ENCODE data around the gene CHI3L1.

CHI3L1 gene

DNA sequence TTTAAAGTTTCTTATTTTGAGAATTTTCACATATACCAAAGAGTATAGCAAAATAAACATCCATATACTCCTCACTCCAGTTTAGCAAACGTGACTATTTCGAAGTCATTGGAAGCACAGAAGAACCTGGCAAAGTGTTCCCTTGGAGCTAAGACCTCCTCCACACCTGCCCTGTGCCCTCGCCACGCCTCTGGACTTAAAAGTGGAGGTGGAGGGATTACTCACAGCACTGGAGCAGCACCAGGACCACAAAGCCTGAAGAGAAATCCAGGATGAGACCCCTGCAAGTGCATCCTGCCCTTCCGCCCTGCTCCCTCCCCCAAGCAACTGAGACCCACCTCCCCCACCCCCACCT is 436 bp downstream of the CHI3L1 start:
- peak in 1 of 2 donors; percentile 13 for DNase-seq
- Histone ChIP-seq H3K27me3 (no peaks in the 10 kb centered on the region), H3K9me3 (no peaks in the 10 kb centered on the region), H3K36me3 (no peaks in the 10 kb centered on the region), H3K27ac (no peak overlapping the region), H3K4me3 (no peak overlapping the region), H3K4me1 (peaks cover 0 to 9% (median 0%) of the 10 kb centered on the region in 4 donors)
- TF ChIP-seq, protein P1, sequence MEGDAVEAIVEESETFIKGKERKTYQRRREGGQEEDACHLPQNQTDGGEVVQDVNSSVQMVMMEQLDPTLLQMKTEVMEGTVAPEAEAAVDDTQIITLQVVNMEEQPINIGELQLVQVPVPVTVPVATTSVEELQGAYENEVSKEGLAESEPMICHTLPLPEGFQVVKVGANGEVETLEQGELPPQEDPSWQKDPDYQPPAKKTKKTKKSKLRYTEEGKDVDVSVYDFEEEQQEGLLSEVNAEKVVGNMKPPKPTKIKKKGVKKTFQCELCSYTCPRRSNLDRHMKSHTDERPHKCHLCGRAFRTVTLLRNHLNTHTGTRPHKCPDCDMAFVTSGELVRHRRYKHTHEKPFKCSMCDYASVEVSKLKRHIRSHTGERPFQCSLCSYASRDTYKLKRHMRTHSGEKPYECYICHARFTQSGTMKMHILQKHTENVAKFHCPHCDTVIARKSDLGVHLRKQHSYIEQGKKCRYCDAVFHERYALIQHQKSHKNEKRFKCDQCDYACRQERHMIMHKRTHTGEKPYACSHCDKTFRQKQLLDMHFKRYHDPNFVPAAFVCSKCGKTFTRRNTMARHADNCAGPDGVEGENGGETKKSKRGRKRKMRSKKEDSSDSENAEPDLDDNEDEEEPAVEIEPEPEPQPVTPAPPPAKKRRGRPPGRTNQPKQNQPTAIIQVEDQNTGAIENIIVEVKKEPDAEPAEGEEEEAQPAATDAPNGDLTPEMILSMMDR (IDR thresholded peaks at IDR 0.05): no peak
- intact Hi-C loops (cut with DNase I; ENCODE audit: low total_unique reads): no loop called here

DNA sequence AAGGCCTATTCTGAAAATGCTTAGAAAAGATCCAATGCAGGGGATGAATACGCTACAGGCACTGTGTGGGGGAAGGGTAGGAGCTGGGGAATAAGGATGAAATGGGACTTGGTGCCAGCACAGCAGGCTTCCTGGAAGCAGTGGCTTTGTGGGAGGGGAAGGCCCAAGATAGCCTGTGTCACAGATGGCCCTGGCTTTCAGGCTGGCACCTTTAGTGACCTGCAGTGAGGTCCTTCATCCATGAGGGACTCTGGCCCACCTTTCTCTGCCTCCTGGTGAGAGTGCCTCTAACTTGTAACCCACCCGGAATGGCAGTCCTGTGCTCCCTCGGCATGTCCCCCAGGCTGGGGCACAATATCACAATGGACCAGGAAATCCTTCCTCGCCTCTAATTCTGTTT is 919 bp downstream of the CHI3L1 start:
- peaks cover 0 to 9% (median 0%) of the 10 kb centered on the region in 4 donors for H3K4me1 ChIP-seq
- no peak overlapping the region for H3K4me3 ChIP-seq
- no peaks in the 10 kb centered on the region for H3K36me3 ChIP-seq
- H3K27me3 ChIP-seq: no peaks in the 10 kb centered on the region
- intact Hi-C loops (cut with DNase I; ENCODE audit: low total_unique reads): no loop called here
- no peak overlapping the region for H3K27ac ChIP-seq
- H3K9me3 ChIP-seq: no peaks in the 10 kb centered on the region
- peak in 1 of 2 donors; percentile 29 for DNase-seq
- TF ChIP-seq, protein P1 (IDR thresholded peaks at IDR 0.05): no peak

DNA sequence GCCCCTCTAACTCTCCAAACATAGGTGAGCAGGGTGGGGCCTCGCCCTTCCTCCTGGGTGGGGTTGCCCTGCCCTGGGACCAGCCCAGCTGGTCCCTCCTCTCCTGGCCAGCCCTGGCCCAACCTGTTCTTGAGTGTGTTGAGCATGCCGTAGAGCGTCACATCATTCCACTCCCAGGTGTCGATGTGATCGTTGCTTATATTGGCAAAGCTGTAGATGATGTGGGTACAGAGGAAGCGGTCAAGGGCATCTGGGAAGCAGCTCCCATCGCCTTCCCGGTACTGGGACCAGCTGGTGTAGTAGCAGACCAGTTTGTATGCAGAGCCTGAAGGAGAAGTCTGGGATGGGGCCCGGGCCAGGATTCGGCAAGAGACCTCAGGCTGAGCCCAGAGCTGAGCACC is 1.4 kb downstream of the CHI3L1 start:
- H3K27me3 ChIP-seq: no peaks in the 10 kb centered on the region
- TF ChIP-seq, protein P1 (IDR thresholded peaks at IDR 0.05): no peak
- peak in 1 of 2 donors; percentile 39 for DNase-seq
- no peak overlapping the region for H3K4me3 ChIP-seq
- H3K9me3 ChIP-seq: no peaks in the 10 kb centered on the region
- H3K36me3 ChIP-seq: no peaks in the 10 kb centered on the region
- intact Hi-C loops (cut with DNase I; ENCODE audit: low total_unique reads): no loop called here
- H3K27ac ChIP-seq: no peak overlapping the region
- H3K4me1 ChIP-seq: peaks cover 0 to 9% (median 0%) of the 10 kb centered on the region in 4 donors

DNA sequence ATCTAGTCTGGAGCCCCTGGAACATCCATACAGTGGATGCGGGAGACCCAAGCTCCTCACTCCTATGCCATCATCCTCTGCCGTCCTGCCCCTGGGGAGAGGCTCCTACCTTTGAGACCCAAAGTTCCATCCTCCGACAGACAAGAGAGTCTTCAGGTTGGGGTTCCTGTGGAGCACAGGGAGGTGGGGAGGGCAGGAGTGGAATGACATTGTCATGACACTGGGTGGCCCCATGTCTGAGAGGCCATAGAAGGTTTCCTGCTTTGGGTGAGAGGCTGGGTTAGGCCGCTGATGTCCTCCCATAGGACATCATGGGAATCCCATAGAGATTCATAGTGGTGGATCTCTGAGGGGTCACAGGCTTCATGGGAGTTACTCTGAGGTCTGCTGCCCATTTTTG is 2.0 kb downstream of the CHI3L1 start:
- no peaks in the 10 kb centered on the region for H3K9me3 ChIP-seq
- H3K27ac ChIP-seq: no peak overlapping the region
- peak in 1 of 2 donors; percentile 23 for DNase-seq
- no peaks in the 10 kb centered on the region for H3K36me3 ChIP-seq
- TF ChIP-seq, protein P1 (IDR thresholded peaks at IDR 0.05): no peak
- no peak overlapping the region for H3K4me3 ChIP-seq
- peaks cover 0 to 9% (median 0%) of the 10 kb centered on the region in 4 donors for H3K4me1 ChIP-seq
- no peaks in the 10 kb centered on the region for H3K27me3 ChIP-seq
- intact Hi-C loops (cut with DNase I; ENCODE audit: low total_unique reads): no loop called here

DNA sequence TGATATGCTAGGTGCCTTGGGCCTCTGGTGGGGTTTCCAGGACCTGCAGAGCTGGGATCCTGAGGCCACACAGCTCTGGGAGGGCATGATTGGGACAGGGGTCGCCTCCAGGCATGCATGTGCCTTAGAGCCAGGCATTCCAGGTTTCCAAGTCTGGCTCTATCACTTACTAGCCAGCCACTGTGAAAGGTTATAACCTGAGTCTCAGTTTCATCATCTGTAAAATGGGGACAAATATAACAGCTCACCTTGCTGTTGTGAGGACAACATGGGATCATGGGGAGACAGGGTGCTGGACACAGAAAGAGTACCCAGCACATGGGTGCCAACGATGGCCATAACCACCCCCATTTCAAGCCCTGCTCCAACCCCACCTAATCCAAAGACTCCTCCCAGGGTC is 2.7 kb downstream of the CHI3L1 start:
- no peaks in the 10 kb centered on the region for H3K36me3 ChIP-seq
- TF ChIP-seq, protein P1 (IDR thresholded peaks at IDR 0.05): no peak
- H3K9me3 ChIP-seq: no peaks in the 10 kb centered on the region
- DNase-seq: no peak
- intact Hi-C loops (cut with DNase I; ENCODE audit: low total_unique reads): no loop called here
- H3K4me3 ChIP-seq: no peak overlapping the region
- H3K27me3 ChIP-seq: no peaks in the 10 kb centered on the region
- peaks cover 0 to 9% (median 0%) of the 10 kb centered on the region in 4 donors for H3K4me1 ChIP-seq
- no peak overlapping the region for H3K27ac ChIP-seq

DNA sequence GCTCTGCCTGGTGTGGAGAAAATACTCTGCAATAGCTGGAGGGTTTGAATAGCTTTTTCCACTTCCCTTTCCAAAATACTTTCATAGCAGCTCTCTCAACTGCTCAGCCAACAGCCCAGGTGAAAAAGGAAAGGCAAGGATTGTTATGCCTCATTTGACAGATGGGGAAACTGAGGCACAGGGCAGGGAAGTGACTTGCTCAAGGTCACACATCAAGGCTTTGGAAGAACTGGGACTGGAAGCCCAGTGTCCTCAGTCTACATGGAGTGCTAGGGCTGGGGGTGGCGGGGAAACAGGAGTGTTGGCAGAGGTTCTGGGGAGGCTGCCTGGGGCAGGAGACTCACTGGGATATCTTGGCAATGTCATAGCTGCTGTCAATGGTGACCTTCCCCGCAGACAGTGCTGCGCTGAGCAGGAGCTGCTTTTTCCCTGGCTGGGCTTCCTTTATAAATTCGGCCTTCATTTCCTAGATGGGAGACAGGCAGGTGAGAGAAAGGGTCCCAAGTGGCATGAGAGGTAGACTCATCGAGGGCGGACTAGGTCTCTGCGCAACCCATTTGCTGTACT is 4.0 kb downstream of the CHI3L1 start:
- DNase-seq: peak in 1 of 2 donors; percentile 33
- H3K9me3 ChIP-seq: no peaks in the 10 kb centered on the region
- H3K27ac ChIP-seq: no peak overlapping the region
- intact Hi-C loops (cut with DNase I; ENCODE audit: low total_unique reads): no loop called here
- no peak overlapping the region for H3K4me3 ChIP-seq
- peaks cover 0 to 13% (median 0%) of the 10 kb centered on the region in 4 donors for H3K4me1 ChIP-seq
- TF ChIP-seq, protein P1 (IDR thresholded peaks at IDR 0.05): no peak
- no peaks in the 10 kb centered on the region for H3K36me3 ChIP-seq
- no peaks in the 10 kb centered on the region for H3K27me3 ChIP-seq

All from tibial artery (tissue), 4 donors.